Neural cell (in vitro differentiated cells): ENCODE results near the gene BCKDHB. TPM values are rescaled to one million over a fixed set of nuclear protein-coding genes. Genes with fewer than 3 reads are reported as not detected.
A peak's percentile ranks its signal among the peaks of the same experiment; 100 is the strongest.
"Not testable (repeated sequence)": the region's sequence is repeated elsewhere in the genome, so short reads cannot be mapped to it uniquely, and the experiment has no call there.

Experiments
- H2AFZ ChIP-seq: fragments of 200-600, 300-800 bp; sonication (generic), shearing (Covaris generic); 2 replicates; pipeline ENCODE4 v1.6.0; 2014; ENCODE audit warnings: low read depth, mild to moderate bottlenecking, antibody characterized with exemption, low read length, moderate library complexity
- H3F3A ChIP-seq: fragments of 200-600 bp; shearing (Covaris generic); 2 replicates; pipeline ENCODE4 v1.6.1; 2016; ENCODE audit warnings: mild to moderate bottlenecking, moderate library complexity, mixed read lengths, antibody characterized with exemption, low read length; ENCODE audit not compliant: insufficient read depth, poor library complexity, severe bottlenecking
- H3K27ac ChIP-seq: fragments of 200-600, 300-800 bp; sonication (generic), shearing (Covaris generic); 2 replicates; pipeline ENCODE4 v1.5.1; 2014; ENCODE audit warnings: mild to moderate bottlenecking, low read length, moderate library complexity
- H3K27me3 ChIP-seq: fragments of 300-800, 200-600 bp; sonication (generic), shearing (Covaris generic); 2 replicates; pipeline ENCODE4 v1.6.0; 2014; ENCODE audit warnings: mild to moderate bottlenecking, low read depth, low read length, moderate library complexity; ENCODE audit not compliant: insufficient read depth
- H3K36me3 ChIP-seq: fragments of 300-800, 200-600 bp; sonication (generic), shearing (Covaris generic); 2 replicates; pipeline ENCODE4 v1.5.1; 2014; ENCODE audit warnings: mild to moderate bottlenecking, antibody characterized with exemption, low read length, moderate library complexity; ENCODE audit not compliant: insufficient read depth
- H3K4me2 ChIP-seq: fragments of 300-800, 200-600 bp; sonication (generic), shearing (Covaris generic); 2 replicates; pipeline ENCODE4 v1.6.0; 2014; ENCODE audit warnings: mild to moderate bottlenecking, low read length
- H3K4me3 ChIP-seq: fragments of 300-800, 200-600 bp; sonication (generic), shearing (Covaris generic); 2 replicates; pipeline ENCODE4 v1.5.1; 2014; ENCODE audit warnings: mild to moderate bottlenecking, low read length, moderate library complexity
- H3K79me2 ChIP-seq: fragments of 200-600 bp; shearing (Covaris generic); replicated peaks from 2 replicates; pipeline ENCODE4 v1.6.0; 2014; ENCODE audit warnings: mild to moderate bottlenecking, low read length, moderate library complexity; ENCODE audit not compliant: insufficient read depth
- H3K9ac ChIP-seq: fragments of 300-800, 200-600 bp; sonication (generic), shearing (Covaris generic); 2 replicates; pipeline ENCODE4 v1.6.1; 2016; ENCODE audit warnings: mild to moderate bottlenecking, low read length, mixed read lengths
- H3K9me2 ChIP-seq: fragments of 200-600 bp; shearing (Covaris generic); 2 replicates; pipeline ENCODE4 v1.6.1; 2016; ENCODE audit warnings: mild to moderate bottlenecking, low read length, mixed read lengths; ENCODE audit not compliant: insufficient read depth
- H3K9me3 ChIP-seq: fragments of 200-600, 300-800 bp; sonication (generic), shearing (Covaris generic); 2 replicates; pipeline ENCODE4 v1.6.1; 2016; ENCODE audit warnings: mild to moderate bottlenecking, mixed run types, low read length, moderate library complexity, mixed read lengths
- H4K20me1 ChIP-seq: fragments of 200-600 bp; shearing (Covaris generic); 2 replicates; pipeline ENCODE4 v1.6.1; 2016; ENCODE audit warnings: mild to moderate bottlenecking, mixed run types; ENCODE audit not compliant: insufficient read depth
- EP300 ChIP-seq: fragments of 450-650 bp; conservative IDR thresholded peaks from 2 replicates; pipeline ENCODE4 v1.6.1; 2014; ENCODE audit warnings: antibody characterized with exemption, mild to moderate bottlenecking, moderate library complexity; ENCODE audit not compliant: poor library complexity, severe bottlenecking
- EZH2 ChIP-seq: fragments of 200-600, 300-800 bp; shearing (Covaris generic), sonication (generic); IDR thresholded peaks from 2 replicates; pipeline ENCODE4 v1.6.1; 2014; ENCODE audit warnings: antibody characterized with exemption, low read length, borderline replicate concordance, mild to moderate bottlenecking; ENCODE audit not compliant: insufficient read depth, poor library complexity, severe bottlenecking
- MXI1 ChIP-seq: fragments of 450-650 bp; conservative IDR thresholded peaks from 2 replicates; pipeline ENCODE4 v1.6.1; 2014; ENCODE audit warnings: antibody characterized with exemption, mild to moderate bottlenecking; ENCODE audit not compliant: poor library complexity, severe bottlenecking
- POLR2AphosphoS5 ChIP-seq: IDR thresholded peaks from 2 replicates; pipeline ENCODE4 v1.6.1; 2012
- RAD21 ChIP-seq: fragments of 450-650 bp; conservative IDR thresholded peaks from 2 replicates; pipeline ENCODE4 v1.6.1; 2014; ENCODE audit warnings: antibody characterized with exemption, mild to moderate bottlenecking, moderate library complexity
- REST ChIP-seq: IDR thresholded peaks from 2 replicates; pipeline ENCODE4 v1.6.1; 2012; ENCODE audit warnings: borderline replicate concordance
- SMC3 ChIP-seq: fragments of 450-650 bp; conservative IDR thresholded peaks from 2 replicates; pipeline ENCODE4 v1.6.1; 2014; ENCODE audit warnings: antibody characterized with exemption, mild to moderate bottlenecking, moderate library complexity; ENCODE audit not compliant: poor library complexity
- TAF1 ChIP-seq: IDR thresholded peaks from 2 replicates; pipeline ENCODE4 v1.6.1; 2012; ENCODE audit warnings: low read depth
- polyA minus RNA-seq: library from RNA; depleted of rRNA, polyadenylated mRNA; stranded (reverse); fragments of >200 nt; gene quantifications from 2 replicates; pipeline ENCODE4 v1.2.3, GENCODE V29; 2014
- polyA plus RNA-seq: library from polyadenylated mRNA; depleted of rRNA; stranded (reverse); fragments of >200 nt; gene quantifications from 2 replicates; pipeline ENCODE4 v1.2.3, GENCODE V29; 2014
- TF ChIP-seq, protein P1 (sequence below): fragments of 450-650 bp; IDR thresholded peaks from 2 replicates; pipeline ENCODE4 v1.5.1; 2014; ENCODE audit warnings: antibody characterized with exemption, mild to moderate bottlenecking, moderate library complexity; ENCODE audit not compliant: poor library complexity, severe bottlenecking

BCKDHB gene
- polyA plus RNA-seq (16.1 and 16.4 TPM in 2 replicates), polyA minus RNA-seq (17.8 and 27.1 TPM in 2 replicates)

DNA sequence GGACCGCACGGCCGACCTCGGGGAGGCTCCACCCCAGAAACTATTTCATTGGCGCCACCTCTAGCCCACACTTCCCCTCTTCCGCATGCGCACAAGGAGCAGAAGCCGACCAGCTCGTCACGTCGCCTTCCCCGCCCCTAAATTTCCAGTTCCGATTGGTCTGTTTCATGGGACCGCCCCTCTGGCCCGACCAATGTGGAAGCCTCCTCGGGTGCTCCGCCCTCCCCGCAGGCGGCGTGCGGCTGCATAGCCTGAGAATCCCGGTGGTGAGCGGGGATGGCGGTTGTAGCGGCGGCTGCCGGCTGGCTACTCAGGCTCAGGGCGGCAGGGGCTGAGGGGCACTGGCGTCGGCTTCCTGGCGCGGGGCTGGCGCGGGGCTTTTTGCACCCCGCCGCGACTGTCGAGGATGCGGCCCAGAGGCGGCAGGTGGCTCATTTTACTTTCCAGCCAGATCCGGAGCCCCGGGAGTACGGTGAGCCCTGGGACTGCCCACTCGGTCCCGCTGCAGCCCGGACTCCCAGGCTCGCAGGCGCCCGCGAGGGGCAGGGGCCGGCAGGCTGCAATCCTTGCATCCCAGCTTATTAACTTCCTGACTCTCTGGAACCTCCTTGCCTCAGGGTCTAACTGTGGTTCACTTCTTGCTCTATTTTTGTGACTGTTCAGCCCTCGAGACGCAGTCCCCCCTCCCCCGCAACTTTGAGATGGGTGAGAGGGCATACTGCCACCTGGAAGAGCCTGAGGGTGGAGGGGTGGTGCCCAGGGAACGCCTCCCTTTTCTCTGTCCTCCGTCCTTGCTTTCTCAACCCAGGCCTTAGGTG, at the start of gene BCKDHB:
Gene BCKDHB (plus strand): TSS at position 254 of the 818 bp plus-strand sequence. CDS start 23 bp downstream, at position 277.
- no peaks in the 10 kb centered on the region for H3K9me3 ChIP-seq
- no peaks in the 10 kb centered on the region for H3K36me3 ChIP-seq
- no peaks in the 10 kb centered on the region for H3K9me2 ChIP-seq
- no peak within 1 kb of the TSS for H3K27ac ChIP-seq
- H3F3A ChIP-seq, result no peaks in the 10 kb centered on the region
- H2AFZ ChIP-seq, result peak within 1 kb of the TSS; percentile 70
- H3K9ac ChIP-seq, result peak within 1 kb of the TSS; percentile 64
- peak within 1 kb of the TSS; percentile 90 for H3K4me3 ChIP-seq
- H3K4me2 ChIP-seq, result peak within 1 kb of the TSS; percentile 62
- TF ChIP-seq, protein P1, sequence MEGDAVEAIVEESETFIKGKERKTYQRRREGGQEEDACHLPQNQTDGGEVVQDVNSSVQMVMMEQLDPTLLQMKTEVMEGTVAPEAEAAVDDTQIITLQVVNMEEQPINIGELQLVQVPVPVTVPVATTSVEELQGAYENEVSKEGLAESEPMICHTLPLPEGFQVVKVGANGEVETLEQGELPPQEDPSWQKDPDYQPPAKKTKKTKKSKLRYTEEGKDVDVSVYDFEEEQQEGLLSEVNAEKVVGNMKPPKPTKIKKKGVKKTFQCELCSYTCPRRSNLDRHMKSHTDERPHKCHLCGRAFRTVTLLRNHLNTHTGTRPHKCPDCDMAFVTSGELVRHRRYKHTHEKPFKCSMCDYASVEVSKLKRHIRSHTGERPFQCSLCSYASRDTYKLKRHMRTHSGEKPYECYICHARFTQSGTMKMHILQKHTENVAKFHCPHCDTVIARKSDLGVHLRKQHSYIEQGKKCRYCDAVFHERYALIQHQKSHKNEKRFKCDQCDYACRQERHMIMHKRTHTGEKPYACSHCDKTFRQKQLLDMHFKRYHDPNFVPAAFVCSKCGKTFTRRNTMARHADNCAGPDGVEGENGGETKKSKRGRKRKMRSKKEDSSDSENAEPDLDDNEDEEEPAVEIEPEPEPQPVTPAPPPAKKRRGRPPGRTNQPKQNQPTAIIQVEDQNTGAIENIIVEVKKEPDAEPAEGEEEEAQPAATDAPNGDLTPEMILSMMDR, result no peak
- peak; percentile 86 for TF ChIP-seq POLR2AphosphoS5
- no peak for TF ChIP-seq EZH2
- TF ChIP-seq TAF1, result peak; percentile 92
- TF ChIP-seq REST, result peak; percentile 89
- TF ChIP-seq MXI1, result peak; percentile 87
- TF ChIP-seq SMC3, result no peak
- TF ChIP-seq EP300, result no peak
- peak; percentile 5 for TF ChIP-seq RAD21
- H3K79me2 ChIP-seq, result no peaks in the 10 kb centered on the region
- H3K27me3 ChIP-seq, result no peaks in the 10 kb centered on the region
- no peaks in the 10 kb centered on the region for H4K20me1 ChIP-seq

DNA sequence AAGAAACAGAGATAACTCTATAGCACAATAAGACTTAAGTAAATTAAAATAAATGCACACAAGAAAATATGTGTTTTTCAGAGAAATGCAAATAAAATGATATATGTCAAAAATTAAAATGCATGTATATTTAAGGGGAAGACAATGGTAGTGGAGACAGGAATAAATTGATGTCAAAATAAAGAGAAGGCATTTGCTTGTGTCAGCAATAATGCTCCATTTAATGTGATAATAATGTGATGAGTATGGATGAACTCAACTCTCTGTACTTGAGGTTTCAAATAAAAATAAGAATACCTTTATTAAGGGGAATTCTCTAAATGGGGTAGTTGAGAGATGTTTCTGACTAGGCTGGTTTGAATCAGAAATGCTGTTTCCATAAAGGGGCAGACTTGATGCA, 45.7 kb upstream of the BCKDHB start:
- Histone ChIP-seq H3K4me2 (no peak overlapping the region), H4K20me1 (no peaks in the 10 kb centered on the region), H3K4me3 (no peak overlapping the region), H3K27ac (no peak overlapping the region), H3K79me2 (no peaks in the 10 kb centered on the region), H3F3A (no peaks in the 10 kb centered on the region), H3K9me3 (no peaks in the 10 kb centered on the region), H2AFZ (no peak overlapping the region), H3K9me2 (no peaks in the 10 kb centered on the region), H3K27me3 (no peaks in the 10 kb centered on the region), H3K9ac (no peak overlapping the region), H3K36me3 (no peaks in the 10 kb centered on the region)
- TF ChIP-seq TAF1 (no peak), SMC3 (no peak), MXI1 (no peak), REST (no peak), EZH2 (no peak), EP300 (no peak)

DNA sequence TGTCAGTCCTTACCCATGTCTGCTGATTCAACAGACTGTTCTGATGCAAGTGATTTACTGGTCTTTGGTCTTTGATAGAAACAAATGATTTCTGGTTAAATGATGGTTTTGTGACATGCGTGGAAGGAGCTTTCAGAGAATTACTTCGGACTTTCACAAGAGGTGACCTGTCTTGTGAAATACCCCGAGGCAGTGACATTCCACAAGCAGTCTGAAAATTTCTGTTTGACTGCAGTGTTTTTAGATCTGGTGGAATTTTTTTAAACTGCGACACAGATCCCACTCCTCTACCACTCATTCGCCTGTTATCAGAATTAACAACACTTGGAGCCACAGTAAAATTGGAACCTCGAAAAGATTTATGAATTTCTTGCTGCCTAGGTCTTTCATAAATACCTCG, 38.3 kb upstream of the BCKDHB start:
- H2AFZ ChIP-seq, H3K36me3 ChIP-seq, H3K79me2 ChIP-seq, H3K9me3 ChIP-seq, H3K9me2 ChIP-seq, H3K27me3 ChIP-seq, H4K20me1 ChIP-seq, H3F3A ChIP-seq, H3K9ac ChIP-seq, H3K4me3 ChIP-seq, H3K4me2 ChIP-seq, H3K27ac ChIP-seq: not testable (repeated sequence)

GRCh38 chr6:80070431-80070830, 36.0 kb upstream of the BCKDHB start:
- H3K9me3 ChIP-seq, H3F3A ChIP-seq, H3K9ac ChIP-seq: not testable (repeated sequence)

More at GRCh38 chr6:80070431-80070830, 36.0 kb upstream of the BCKDHB start:
- H3K27ac ChIP-seq, H4K20me1 ChIP-seq, H3K36me3 ChIP-seq, H3K9me2 ChIP-seq, H3K27me3 ChIP-seq, H2AFZ ChIP-seq, H3K4me2 ChIP-seq, H3K4me3 ChIP-seq, H3K79me2 ChIP-seq: not testable (repeated sequence)
